Fibroblast of the aortic adventitia (primary cell): ENCODE data around the gene TRIM7. TPM values are rescaled to one million over a fixed set of nuclear protein-coding genes. Genes with fewer than 3 reads are reported as not detected.
"Not testable (repeated sequence)": the region's sequence is repeated elsewhere in the genome, so short reads cannot be mapped to it uniquely, and the experiment has no call there.

ENCODE experiments used
- DNase-seq: peaks from one replicate; pipeline ENCODE4 v3.0.0-alpha.2; 2010; ENCODE audit warnings: low read depth
- H3K4me3 ChIP-seq: 2 replicates; pipeline ENCODE4 v1.5.1; 2011; ENCODE audit warnings: low read depth, mild to moderate bottlenecking, control low read depth, low read length, moderate library complexity
- CTCF ChIP-seq: IDR thresholded peaks from 2 replicates; pipeline ENCODE4 v1.5.1; 2011; ENCODE audit warnings: mild to moderate bottlenecking, low read length, control low read depth, inconsistent platforms; ENCODE audit not compliant: insufficient read depth
- total RNA-seq: library from RNA; depleted of rRNA; stranded (reverse); fragments of >200 nt; gene quantifications from 2 replicates; pipeline ENCODE4 v1.2.3, GENCODE V29; 2012; ENCODE audit warnings: low replicate concordance

Gene TRIM7
- total RNA-seq, 1 donor, result 3.3 TPM

DNA sequence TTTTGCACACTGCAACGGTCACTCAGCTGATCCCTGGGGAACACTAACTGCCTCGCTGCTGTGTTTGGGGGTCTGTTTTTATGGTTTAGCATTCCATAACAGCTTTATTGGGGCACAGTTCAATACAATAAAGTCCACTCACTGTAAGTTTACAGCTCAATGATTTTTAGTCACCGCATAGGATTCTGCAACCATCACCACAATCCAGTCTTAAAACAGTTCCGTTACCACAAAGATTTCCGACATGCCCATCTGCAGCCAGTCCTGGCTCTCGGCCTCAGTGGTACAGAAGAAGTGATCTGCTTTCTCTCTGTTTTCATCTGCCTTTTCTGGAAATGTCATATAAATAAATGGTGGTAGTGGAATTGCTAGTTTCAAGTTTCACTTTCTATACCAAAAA is 34.0 kb downstream of the TRIM7 start:
- DNase-seq, result no peak
- H3K4me3 ChIP-seq, result no peak overlapping the region
- no peak for TF ChIP-seq CTCF

GRCh38 chr5:181170237-181170825 is 34.7 kb downstream of the TRIM7 start:
- no peak overlapping the region for H3K4me3 ChIP-seq
- DNase-seq, result no peak
- no peak for TF ChIP-seq CTCF

DNA sequence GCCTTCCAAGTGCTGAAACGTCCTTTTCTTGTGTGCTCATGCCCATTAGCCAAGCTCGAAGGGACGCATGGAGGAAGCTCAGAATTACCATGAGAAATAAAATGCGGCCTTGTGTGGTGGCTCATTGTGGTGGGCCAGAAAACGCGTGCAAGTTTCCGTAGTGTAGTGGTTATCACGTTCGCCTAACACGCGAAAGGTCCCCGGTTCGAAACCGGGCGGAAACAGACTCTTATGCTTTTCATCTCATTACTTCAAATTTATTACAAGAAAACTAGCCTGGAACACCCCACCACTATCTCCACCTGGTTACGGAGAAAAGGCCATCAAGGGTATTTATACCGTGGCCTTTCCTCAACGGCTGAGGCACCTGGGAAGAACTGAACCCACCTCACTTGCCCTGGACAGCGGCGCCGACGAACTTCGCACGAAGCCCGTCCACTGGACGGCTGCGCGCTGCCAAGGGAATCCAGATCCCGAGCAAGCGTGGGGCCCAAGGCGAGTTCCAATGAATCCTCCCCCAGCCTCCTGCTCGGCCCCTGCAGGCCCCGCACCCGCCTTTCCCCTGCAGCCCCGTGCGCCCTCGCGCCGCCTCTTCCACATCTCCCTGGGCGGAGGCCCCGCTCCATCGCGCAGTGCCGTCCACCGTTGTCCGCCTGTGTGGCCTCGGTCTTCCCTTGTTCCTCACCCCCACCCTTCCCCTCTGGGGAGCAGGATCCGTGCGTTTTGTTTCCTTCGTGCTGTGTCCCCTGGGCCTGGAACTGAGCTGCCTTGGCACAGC is 35.3 kb downstream of the TRIM7 start:
- not testable (repeated sequence) for H3K4me3 ChIP-seq
- peak; percentile 68 for DNase-seq

DNA sequence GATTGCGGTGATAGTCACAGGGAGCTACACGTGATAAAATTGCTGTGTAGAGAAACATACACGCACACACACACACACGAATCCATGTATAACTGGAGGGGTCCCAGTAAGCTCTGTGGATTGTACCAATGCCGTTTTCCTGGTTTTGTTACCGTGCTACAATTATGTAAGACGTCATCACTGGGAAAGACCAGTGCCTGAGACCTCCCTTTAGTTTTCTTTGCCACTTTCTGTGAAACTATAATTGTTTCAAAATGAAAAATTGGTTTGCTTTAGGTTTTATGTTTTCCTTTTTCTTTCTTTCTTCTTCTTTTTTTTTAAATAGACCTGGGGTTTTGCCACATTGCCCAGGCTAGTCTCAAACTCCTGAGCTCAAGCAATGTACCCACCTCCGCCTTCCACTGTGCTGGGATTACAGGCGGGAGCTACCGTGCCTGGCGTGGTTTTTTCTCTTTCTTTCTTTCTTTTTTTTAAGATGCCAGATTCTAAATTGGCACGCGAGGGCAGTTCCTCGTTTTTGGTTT is 36.3 kb downstream of the TRIM7 start:
- no peak overlapping the region for H3K4me3 ChIP-seq
- no peak for DNase-seq
- no peak for TF ChIP-seq CTCF

DNA sequence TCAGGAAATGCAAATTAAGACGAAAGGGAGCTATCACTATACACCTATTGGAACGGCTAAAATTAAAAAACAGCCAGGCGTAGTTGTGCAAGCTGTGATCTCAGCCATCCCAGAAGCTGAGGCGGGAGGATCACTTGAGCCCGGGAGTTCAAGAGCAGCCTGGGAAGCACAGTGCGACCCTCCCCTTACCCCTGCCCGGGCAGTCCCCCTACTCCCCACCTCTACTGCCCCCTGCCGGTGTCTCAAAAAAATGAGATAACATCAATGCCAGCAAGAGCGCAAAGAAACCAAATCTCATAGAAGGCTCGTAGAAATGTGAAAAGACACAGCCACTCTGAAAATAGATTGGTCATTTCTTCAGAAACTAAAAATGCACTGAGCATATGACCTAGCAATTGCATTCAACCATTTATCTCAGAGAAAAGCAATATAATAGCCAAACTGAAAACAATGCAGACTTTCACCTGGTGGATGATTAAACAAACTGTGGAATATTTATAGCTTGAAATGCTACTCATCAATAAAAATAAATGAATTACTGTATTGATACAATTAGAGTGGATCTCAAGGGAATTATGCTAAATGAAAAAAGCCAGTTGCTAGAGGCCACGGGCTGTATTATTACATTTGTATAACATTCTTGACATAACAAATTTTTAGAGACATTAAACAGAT is 37.0 kb downstream of the TRIM7 start:
- no peak for DNase-seq
- TF ChIP-seq CTCF, result peak; percentile 28
- H3K4me3 ChIP-seq, result no peak overlapping the region

DNA sequence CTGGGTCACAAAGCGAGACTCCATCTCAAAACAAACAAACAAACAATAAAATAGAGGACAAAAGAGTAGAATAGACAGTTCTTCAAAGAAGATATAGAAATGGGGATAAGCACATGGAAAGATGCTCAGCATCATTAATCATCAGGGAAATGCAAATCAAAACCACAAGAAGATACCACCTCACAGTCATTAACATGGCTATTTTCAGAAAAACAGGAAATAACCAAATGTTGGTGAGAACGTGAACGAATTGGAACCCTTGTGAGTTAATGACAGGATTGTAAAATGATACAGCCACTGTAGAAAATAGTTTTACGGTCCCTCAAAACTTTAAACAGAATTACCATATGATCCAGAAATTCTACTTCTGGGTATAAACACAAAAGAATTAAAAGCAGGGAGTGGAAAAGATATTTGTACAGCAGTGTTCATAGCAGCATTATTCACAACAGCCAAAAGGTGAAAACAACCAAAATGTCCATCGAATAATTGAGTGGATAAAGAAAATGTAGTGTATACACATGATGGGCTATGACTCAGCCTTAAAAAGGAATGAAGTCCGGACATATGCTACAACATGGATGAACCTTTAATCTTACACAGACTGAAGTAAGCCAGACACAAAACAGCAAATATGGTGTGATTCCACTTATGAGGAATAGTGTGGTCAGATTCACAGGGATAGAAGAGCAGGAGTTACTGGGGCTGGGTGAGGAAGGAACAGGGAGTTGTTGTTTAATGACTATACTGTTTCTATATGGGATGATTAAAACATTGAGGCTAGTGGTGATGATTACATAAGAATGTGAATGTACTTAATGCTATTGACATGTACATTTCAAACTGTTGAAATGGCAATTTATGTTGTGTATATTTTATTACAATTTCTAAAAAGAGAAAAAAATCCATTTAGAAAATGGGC is 37.9 kb downstream of the TRIM7 start:
- no peak overlapping the region for H3K4me3 ChIP-seq
- no peak for DNase-seq
- TF ChIP-seq CTCF, result no peak
